Cerebellar nuclear complex (tissue), 1 donor: ENCODE data around the gene LY86.
A peak's percentile ranks its signal among the peaks of the same experiment; 100 is the strongest.
"Not testable (repeated sequence)": the region's sequence is repeated elsewhere in the genome, so short reads cannot be mapped to it uniquely, and the experiment has no call there.

Experiments
- DNase-seq, 2 experiments: peaks; one replicate each; lab custom pipeline; 2025; lab: John Stamatoyannopoulos, UW

LY86 gene

GRCh38 chr6:6654599-6655575 is 66.4 kb downstream of the LY86 start:
- no peak for DNase-seq

- DNase-seq, result no peak
Observed at GRCh38 chr6:6655805-6656251, 67.3 kb downstream of the LY86 start.

GRCh38 chr6:6656287-6656686 is 67.8 kb downstream of the LY86 start:
- no peak for DNase-seq

GRCh38 chr6:6657085-6657819 is 68.7 kb downstream of the LY86 start:
- no peak for DNase-seq

- no peak for DNase-seq
Observed at GRCh38 chr6:6657820-6658217, 69.3 kb downstream of the LY86 start.

GRCh38 chr6:6659600-6660327 is 71.2 kb downstream of the LY86 start:
- DNase-seq, result no peak

- DNase-seq, result no peak
Observed at GRCh38 chr6:6660339-6661045, 72.0 kb downstream of the LY86 start.

- DNase-seq, result no peak
Observed at GRCh38 chr6:6661191-6661590, 72.7 kb downstream of the LY86 start.

- DNase-seq, result peak in 1 of 2 experiments; percentile 70
Observed at GRCh38 chr6:6661684-6662083, 73.2 kb downstream of the LY86 start.

GRCh38 chr6:6663421-6664135 is 75.1 kb downstream of the LY86 start:
- DNase-seq, result no peak

GRCh38 chr6:6665555-6666243 is 77.2 kb downstream of the LY86 start:
- no peak for DNase-seq

- DNase-seq, result not testable (repeated sequence)
Observed at GRCh38 chr6:6670150-6670549, 81.6 kb downstream of the LY86 start.

GRCh38 chr6:6674872-6675271 is 86.4 kb downstream of the LY86 start:
- DNase-seq, result no peak

GRCh38 chr6:6676910-6677441 is 88.5 kb downstream of the LY86 start:
- peak in 1 of 2 experiments; percentile 7 for DNase-seq

- no peak for DNase-seq
Observed at GRCh38 chr6:6678185-6678671, 89.7 kb downstream of the LY86 start.

GRCh38 chr6:6678811-6679210 is 90.3 kb downstream of the LY86 start:
- no peak for DNase-seq

GRCh38 chr6:6679633-6680032 is 91.1 kb downstream of the LY86 start:
- DNase-seq, result no peak

GRCh38 chr6:6680526-6680925 is 92.0 kb downstream of the LY86 start:
- no peak for DNase-seq

GRCh38 chr6:6681075-6681849 is 92.7 kb downstream of the LY86 start:
- DNase-seq, result no peak
